K562 (cell line): Measurements from ENCODE around the gene TMCO1. TPM values are rescaled to one million over a fixed set of nuclear protein-coding genes. Genes with fewer than 3 reads are reported as not detected.

Experiments used
- BCOR ChIP-seq: fragments of 450-650 bp; IDR thresholded peaks from 2 replicates; pipeline ENCODE4 v1.6.1; 2016
- CBX3 ChIP-seq, 2 experiments: IDR thresholded peaks; 1 replicate in 1 of 2; 2 replicates in 1 of 2; pipeline ENCODE4 v1.6.1; 2012; ENCODE audit warnings: inconsistent platforms in 2 of 2, low read length in 2 of 2, borderline replicate concordance in 1 of 2, control low read depth in 1 of 2
- CREB1 ChIP-seq, 2 experiments: sonication (generic) in 1 of 2; formaldehyde crosslinking in 1 of 2; IDR thresholded peaks; 2 replicates each; pipeline versions ENCODE4 v1.6.1 to v1.8.0; 2012 to 2022; ENCODE audit warnings: inconsistent platforms in 1 of 2, mild to moderate bottlenecking in 1 of 2, missing genetic modification reagents in 1 of 2, moderate library complexity in 1 of 2
- EP300 ChIP-seq: IDR thresholded peaks from 2 replicates; pipeline ENCODE4 v1.6.1; 2012; ENCODE audit warnings: low read length, improper control_type of control experiment
- GABPB1 ChIP-seq: sonication (generic); formaldehyde crosslinking; IDR thresholded peaks from 2 replicates; pipeline ENCODE4 v1.8.0; 2022; ENCODE audit warnings: mild to moderate bottlenecking, missing genetic modification reagents
- HNRNPK ChIP-seq: fragments of 200-400 bp; formaldehyde crosslinking; IDR thresholded peaks from one replicate; pipeline ENCODE4 v1.6.1; 2018; ENCODE audit warnings: mild to moderate bottlenecking, low read depth, low read length; ENCODE audit not compliant: poor library complexity, severe bottlenecking
- MAFF ChIP-seq: IDR thresholded peaks from 2 replicates; pipeline ENCODE4 v1.6.1; 2012; ENCODE audit warnings: low read length, improper control_type of control experiment
- POLR3A ChIP-seq: IDR thresholded peaks from 2 replicates; pipeline ENCODE4 v1.6.1; 2011; ENCODE audit warnings: borderline replicate concordance, mild to moderate bottlenecking, moderate library complexity; ENCODE audit not compliant: insufficient read length, insufficient read depth; ENCODE audit errors: extremely low read depth
- RCOR1 ChIP-seq, 2 experiments: IDR thresholded peaks; 2 replicates each; pipeline ENCODE4 v1.6.1; 2012; ENCODE audit warnings: low read depth in 2 of 2, low read length in 2 of 2, borderline replicate concordance in 1 of 2, improper control_type of control experiment in 1 of 2
- SMARCA4 ChIP-seq: fragments of 450-650 bp; IDR thresholded peaks from 2 replicates; pipeline ENCODE4 v1.6.1; 2016
- TAF9B ChIP-seq: fragments of 450-650 bp; IDR thresholded peaks from 2 replicates; pipeline ENCODE4 v1.6.1; 2018; ENCODE audit warnings: mild to moderate bottlenecking; ENCODE audit not compliant: partially characterized antibody
- TOE1 ChIP-seq, 2 experiments: fragments of 450-650 bp in 1 of 2; sonication (generic) in 1 of 2; formaldehyde crosslinking in 1 of 2; IDR thresholded peaks; 2 replicates each; pipeline versions ENCODE4 v1.7.1 to v1.8.0; 2016 to 2022; ENCODE audit warnings: borderline replicate concordance in 2 of 2, mild to moderate bottlenecking in 2 of 2, antibody characterized with exemption in 1 of 2, inconsistent platforms in 1 of 2, low read depth in 1 of 2, missing genetic modification reagents in 1 of 2, moderate library complexity in 1 of 2
- ZNF232 ChIP-seq: sonication (generic); formaldehyde crosslinking; IDR thresholded peaks from 2 replicates; pipeline ENCODE4 v1.8.0; 2022; ENCODE audit warnings: mild to moderate bottlenecking, missing genetic modification reagents
- polyA plus RNA-seq, 8 experiments: library from polyadenylated mRNA; depleted of rRNA in 4 of 8; stranded (reverse) in 5 of 8; unstranded in 3 of 8; fragments of >200 nt; fragmentation: Nextera tagmentation in 2 of 8; fragmentation: Illumina TruSeq in 1 of 8; extraction: Ambion mirVana in 2 of 8; extraction: Trizol in 1 of 8; gene quantifications; 2 replicates each; pipeline versions ENCODE4 v1.2.1 to v1.2.3, GENCODE V29; 2011 to 2014; ENCODE audit warnings: inconsistent platforms in 1 of 8, missing spikeins in 1 of 8
- total RNA-seq, 7 experiments: library from RNA; depleted of rRNA in 6 of 7; stranded (reverse); fragments of >200 nt in 6 of 7; fragmentation: Illumina TruSeq in 2 of 7; extraction: Trizol in 2 of 7; gene quantifications; 2 replicates each; pipeline versions ENCODE4 v1.2.1 to v1.2.3, GENCODE V29; 2011 to 2021; ENCODE audit warnings: low replicate concordance in 1 of 7
- TF ChIP-seq, protein P1 (sequence below): sonication (generic); formaldehyde crosslinking; IDR thresholded peaks from 2 replicates; pipeline ENCODE4 v1.8.0; 2023; ENCODE audit warnings: missing genetic modification reagents, mild to moderate bottlenecking, borderline replicate concordance
- TF ChIP-seq, protein P2 (sequence below): fragments of 250-450 bp; sonication (Bioruptor Pico); IDR thresholded peaks from 2 replicates; pipeline ENCODE4 v1.8.0; 2022; ENCODE audit warnings: moderate library complexity, mild to moderate bottlenecking, inconsistent platforms
- TF ChIP-seq, protein P3 (sequence below): sonication (generic); formaldehyde crosslinking; IDR thresholded peaks from 2 replicates; pipeline ENCODE4 v1.8.0; 2022; ENCODE audit warnings: missing genetic modification reagents, mild to moderate bottlenecking, borderline replicate concordance

TMCO1 gene
- total and polyA plus RNA-seq, 9 of the 15 experiments (the other 6 are each of a cell fraction or from before 2014, with no cell fraction given) = 69.3 to 561 (median 175) TPM

DNA sequence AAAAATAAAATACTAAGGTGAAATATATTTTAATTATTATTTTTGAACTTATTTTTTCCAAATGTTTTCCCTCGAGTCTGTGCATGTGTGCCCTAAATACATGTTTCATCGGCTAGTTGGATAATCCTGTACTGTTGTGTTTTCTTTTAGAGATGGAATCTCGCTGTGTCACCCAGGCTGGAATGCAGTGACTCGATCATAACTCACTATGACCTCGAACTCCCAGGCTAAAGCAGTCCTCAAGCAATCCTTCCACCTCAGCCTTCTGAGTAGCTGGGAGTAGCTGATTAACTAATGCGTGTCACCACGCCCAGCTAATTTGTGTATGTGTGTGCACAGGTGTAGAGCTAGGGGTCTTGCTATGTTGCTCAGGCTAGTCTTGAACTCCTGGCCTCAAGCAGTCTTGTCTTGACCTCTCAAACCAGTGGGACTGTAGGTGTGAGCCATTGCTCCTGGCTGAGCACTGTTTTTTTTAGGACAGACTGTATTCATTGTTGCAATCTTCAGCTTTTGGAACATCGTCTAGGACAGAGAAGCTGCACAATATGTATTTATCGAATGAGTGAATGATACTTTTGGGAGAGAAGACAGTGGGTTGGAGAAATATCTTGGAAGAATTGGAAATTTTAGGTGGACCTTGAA lies 4.8 kb upstream of the TMCO1 start (continued):
- TF ChIP-seq, protein P1, sequence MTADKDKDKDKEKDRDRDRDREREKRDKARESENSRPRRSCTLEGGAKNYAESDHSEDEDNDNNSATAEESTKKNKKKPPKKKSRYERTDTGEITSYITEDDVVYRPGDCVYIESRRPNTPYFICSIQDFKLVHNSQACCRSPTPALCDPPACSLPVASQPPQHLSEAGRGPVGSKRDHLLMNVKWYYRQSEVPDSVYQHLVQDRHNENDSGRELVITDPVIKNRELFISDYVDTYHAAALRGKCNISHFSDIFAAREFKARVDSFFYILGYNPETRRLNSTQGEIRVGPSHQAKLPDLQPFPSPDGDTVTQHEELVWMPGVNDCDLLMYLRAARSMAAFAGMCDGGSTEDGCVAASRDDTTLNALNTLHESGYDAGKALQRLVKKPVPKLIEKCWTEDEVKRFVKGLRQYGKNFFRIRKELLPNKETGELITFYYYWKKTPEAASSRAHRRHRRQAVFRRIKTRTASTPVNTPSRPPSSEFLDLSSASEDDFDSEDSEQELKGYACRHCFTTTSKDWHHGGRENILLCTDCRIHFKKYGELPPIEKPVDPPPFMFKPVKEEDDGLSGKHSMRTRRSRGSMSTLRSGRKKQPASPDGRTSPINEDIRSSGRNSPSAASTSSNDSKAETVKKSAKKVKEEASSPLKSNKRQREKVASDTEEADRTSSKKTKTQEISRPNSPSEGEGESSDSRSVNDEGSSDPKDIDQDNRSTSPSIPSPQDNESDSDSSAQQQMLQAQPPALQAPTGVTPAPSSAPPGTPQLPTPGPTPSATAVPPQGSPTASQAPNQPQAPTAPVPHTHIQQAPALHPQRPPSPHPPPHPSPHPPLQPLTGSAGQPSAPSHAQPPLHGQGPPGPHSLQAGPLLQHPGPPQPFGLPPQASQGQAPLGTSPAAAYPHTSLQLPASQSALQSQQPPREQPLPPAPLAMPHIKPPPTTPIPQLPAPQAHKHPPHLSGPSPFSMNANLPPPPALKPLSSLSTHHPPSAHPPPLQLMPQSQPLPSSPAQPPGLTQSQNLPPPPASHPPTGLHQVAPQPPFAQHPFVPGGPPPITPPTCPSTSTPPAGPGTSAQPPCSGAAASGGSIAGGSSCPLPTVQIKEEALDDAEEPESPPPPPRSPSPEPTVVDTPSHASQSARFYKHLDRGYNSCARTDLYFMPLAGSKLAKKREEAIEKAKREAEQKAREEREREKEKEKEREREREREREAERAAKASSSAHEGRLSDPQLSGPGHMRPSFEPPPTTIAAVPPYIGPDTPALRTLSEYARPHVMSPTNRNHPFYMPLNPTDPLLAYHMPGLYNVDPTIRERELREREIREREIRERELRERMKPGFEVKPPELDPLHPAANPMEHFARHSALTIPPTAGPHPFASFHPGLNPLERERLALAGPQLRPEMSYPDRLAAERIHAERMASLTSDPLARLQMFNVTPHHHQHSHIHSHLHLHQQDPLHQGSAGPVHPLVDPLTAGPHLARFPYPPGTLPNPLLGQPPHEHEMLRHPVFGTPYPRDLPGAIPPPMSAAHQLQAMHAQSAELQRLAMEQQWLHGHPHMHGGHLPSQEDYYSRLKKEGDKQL (CRISPR knock-in tag) = no peak
- TF ChIP-seq MAFF (peak; percentile 84), CBX3 (IDR thresholded peaks at IDR 0.05; ENCODE audit: borderline replicate concordance in 1 of 2, low read length in 2 of 2) (peak in 1 of 2 experiments; percentile 30; a peak in 1 of 3 replicates), POLR3A (no peak), HNRNPK (no peak), RCOR1 (IDR thresholded peaks at IDR 0.05; ENCODE audit: borderline replicate concordance in 1 of 2, low read depth in 2 of 2, low read length in 2 of 2) (peak in 1 of 2 experiments; percentile 48; a peak in 2 of 4 replicates), EP300 (peak; percentile 43; the same call in 1 of the 2 replicates), TAF9B (peak; percentile 12), ZNF232 (no peak), GABPB1 (CRISPR knock-in tag) (no peak), TOE1 (IDR thresholded peaks at IDR 0.05; ENCODE audit: borderline replicate concordance) (peak; percentile 34; the same call in 1 of the 2 replicates), TOE1 (CRISPR knock-in tag; IDR thresholded peaks at IDR 0.05; ENCODE audit: borderline replicate concordance, low read depth) (no peak), SMARCA4 (peak; percentile 65), BCOR (0 out of 2 replicates have a peak, but pooled peaks have one; percentile 19), CREB1 (IDR thresholded peaks at IDR 0.05) (0 out of 2 replicates have a peak, but pooled peaks have one; percentile 13), CREB1 (CRISPR knock-in tag; IDR thresholded peaks at IDR 0.05) (no peak)
- TF ChIP-seq, protein P2, sequence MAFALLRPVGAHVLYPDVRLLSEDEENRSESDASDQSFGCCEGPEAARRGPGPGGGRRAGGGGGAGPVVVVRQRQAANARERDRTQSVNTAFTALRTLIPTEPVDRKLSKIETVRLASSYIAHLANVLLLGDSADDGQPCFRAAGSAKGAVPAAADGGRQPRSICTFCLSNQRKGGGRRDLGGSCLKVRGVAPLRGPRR (CRISPR knock-in tag) = no peak
- TF ChIP-seq, protein P3, sequence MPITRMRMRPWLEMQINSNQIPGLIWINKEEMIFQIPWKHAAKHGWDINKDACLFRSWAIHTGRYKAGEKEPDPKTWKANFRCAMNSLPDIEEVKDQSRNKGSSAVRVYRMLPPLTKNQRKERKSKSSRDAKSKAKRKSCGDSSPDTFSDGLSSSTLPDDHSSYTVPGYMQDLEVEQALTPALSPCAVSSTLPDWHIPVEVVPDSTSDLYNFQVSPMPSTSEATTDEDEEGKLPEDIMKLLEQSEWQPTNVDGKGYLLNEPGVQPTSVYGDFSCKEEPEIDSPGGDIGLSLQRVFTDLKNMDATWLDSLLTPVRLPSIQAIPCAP (CRISPR knock-in tag) = no peak
